IPS-NIHi7 (cell line): ENCODE measurements around the gene GLYATL2.
A peak's percentile ranks its signal among the peaks of the same experiment; 100 is the strongest.

ENCODE experiments used
- DNase-seq: peaks from one replicate; pipeline ENCODE4 v3.0.0; 2012; ENCODE audit warnings: mixed read lengths; ENCODE audit errors: extremely low spot score

GLYATL2 gene

DNA sequence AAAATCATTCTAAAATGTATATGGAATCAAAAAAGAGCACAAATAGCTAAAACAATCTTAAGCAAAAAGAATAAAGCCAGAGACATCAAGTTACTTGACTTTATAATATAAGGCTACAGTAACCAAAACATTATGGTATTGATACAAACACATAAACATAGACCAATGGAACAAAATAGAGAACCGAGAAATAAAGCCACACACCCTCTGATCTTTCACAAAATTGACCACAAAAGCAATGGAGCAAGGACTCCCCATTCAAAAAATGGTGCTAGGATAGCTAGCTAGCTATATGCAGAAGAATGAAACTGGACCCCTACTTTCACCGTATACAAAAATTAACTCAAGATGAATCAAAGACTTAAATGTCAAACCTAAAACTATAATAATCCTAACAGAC, 43.2 kb downstream of the GLYATL2 start:
- DNase-seq = no peak

- DNase-seq = no peak
Measured at GRCh38 chr11:58796333-58796732, 48.2 kb downstream of the GLYATL2 start.

DNA sequence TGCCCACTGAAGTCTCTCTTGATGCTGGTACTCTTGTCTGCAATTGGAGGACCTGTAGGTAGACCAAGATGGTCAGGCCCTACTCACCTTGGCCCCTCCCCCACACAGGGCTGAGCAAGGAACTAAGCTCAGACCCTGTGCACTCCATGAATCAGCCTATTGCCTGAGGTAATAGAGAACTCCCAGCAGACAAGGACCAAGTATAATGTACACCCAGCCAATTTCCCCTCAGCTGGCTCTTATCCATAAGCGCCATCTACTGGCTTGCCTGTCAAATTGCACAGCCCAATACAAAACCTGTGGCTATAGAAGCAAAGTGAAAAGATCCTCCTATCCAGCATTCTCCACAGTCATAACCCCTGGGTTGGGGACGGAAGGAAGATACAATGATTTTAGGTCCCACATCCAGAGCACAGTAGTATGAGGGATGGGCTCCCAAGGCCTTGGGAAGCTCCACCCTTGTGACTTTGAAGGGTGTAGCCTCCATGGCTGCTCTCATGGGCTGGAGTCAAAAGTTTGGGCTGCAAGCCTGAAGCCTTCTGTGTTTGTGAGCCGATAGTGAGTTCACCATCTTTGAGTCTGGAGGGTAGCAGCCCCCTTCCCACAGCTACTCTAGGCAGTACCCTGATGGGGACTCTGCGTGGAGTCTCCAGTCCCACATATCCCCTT, 56.0 kb downstream of the GLYATL2 start:
- peak; percentile 64 for DNase-seq

DNA sequence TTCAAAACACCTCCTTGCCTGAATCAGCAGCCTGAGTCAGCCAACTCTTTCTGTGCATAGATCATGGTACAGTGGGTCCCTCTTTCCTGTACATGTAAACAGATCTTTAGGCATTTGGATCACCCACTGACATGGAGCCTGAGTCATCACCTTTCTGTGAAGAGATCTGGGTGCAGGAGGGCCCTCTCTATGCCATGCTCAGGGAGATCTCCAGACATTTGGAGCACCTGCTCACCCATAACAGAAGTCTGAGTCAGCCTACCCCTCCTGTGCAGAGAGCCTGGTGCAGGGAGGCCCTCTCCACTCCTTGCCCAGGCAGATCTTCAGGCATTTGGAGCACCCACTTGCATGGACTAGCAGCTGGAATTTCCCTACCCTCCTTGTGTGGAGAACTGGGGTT, 56.6 kb downstream of the GLYATL2 start:
- no peak for DNase-seq

- DNase-seq = no peak
Measured at GRCh38 chr11:58786693-58787092, 57.8 kb downstream of the GLYATL2 start.

DNA sequence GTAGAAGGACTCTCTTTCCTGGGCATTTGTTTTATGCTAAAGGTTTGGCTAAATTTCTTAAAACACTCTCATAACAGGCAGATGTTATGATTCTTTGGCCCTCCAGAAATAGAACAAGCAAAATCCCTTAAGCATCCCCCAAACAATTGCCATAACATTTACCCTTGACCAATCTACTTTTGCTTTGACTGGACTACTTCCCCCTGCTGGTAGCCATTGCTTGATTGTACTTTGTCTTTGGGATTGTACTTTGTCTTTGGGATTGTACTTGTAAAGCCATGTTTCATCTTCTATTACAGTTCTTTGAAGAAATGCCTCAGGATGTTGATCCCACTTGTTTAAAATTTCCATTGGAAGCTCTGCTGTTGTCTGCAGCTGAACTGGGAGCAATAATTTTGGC, 59.5 kb downstream of the GLYATL2 start:
- DNase-seq = no peak
